ENCODE results near the gene BCAS3.

The BCAS3 gene

DNA sequence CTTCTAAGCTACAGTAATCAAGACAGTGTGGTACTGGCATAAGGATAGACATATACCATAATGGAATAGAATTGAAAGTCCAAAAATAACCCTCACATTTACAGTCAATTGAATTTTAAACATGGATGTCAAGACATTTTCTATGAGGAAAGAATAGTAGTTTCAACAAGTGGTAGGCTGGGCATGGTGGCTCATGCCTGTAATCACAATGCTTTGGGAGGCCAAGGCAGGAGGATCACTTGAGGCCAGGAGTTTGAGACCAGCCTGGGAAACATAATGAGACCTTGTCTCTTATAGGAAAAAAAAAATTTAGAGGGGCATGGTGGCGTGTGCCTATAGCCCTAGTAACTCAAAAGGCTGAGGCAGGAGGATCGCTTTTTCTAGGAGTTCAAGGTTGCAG lies 599.2 kb downstream of the BCAS3 start:
- no peak for DNase-seq

DNA sequence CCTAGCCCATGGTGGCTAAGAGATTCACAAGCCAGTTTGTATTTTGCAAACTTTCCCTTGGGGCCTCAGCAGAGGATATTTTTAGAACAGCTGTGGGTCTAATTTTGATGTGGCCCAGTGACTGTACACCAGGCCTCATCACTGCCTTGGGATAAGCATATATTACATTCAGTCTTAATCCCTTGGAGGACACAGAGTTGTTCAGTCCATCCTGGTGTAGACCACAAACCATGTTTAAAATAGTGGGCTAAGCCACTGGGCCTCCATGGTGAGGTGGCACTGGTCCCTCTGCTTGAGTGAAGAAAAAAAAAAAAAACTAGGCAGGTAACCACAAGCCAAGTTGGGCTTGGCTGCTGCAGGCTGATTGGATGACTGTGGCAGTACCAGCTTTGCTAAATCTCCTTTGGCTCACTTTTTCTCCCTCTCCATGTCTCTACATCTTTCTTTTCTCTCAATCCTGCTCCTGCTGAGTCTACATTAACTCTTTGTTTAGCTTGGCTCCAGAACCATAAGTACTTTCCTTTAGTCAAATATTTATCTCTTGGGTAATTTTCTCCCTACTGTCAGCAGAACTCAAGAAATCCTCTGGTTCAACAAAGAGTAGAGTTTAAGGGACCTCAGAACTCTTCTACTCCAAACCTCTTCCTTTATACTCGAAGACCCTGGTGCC lies 602.0 kb downstream of the BCAS3 start:
- DNase-seq = no peak

DNA sequence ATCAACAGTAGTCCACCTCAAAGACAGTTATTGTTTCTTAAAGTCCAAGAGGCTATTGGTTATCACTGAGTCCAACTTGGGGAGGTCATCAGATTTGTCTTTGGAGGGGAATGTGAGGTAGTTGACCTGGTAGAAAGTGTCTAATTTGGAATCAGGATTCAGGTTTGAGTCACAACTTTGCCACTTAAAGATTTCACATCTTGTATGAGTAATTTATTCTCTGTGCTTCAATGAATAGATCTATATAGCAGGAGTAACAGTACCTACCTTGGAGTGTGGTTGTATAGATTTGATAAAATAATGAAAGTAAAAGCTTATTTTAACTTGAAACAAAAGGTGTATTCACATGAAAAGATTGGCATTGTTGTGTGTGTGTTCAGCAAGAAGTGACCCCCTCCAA lies 602.7 kb downstream of the BCAS3 start:
- no peak for DNase-seq

GRCh38 chr17:61280851-61281250 lies 603.2 kb downstream of the BCAS3 start:
- no peak for DNase-seq

- no peak for DNase-seq
Measured at GRCh38 chr17:61282377-61282776, 604.7 kb downstream of the BCAS3 start.

- DNase-seq = no peak
Measured at GRCh38 chr17:61283043-61283442, 605.4 kb downstream of the BCAS3 start.

- DNase-seq = no peak
Measured at GRCh38 chr17:61284174-61284573, 606.5 kb downstream of the BCAS3 start.

DNA sequence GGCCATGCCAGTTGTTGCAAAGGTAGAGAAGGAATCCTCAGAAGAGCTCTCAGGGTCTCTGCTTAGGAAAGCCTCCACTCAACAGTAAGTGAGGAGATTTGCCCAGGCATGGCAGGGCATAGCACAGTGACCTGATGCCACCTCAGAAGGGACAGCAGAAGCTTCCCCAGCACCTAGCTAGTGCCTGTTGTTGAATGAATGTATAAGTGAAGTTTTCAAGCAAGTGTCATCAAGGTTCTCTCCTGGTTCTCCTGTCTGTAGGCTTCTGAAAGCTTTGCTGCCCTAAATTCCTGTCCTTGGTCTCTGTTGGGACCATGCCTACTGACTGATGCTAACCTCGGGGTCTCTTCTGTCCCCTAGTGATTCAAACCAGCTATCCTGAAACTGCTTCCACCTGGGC lies 607.1 kb downstream of the BCAS3 start:
- no peak for DNase-seq

GRCh38 chr17:61285526-61286320 lies 608.1 kb downstream of the BCAS3 start:
- DNase-seq = no peak

DNA sequence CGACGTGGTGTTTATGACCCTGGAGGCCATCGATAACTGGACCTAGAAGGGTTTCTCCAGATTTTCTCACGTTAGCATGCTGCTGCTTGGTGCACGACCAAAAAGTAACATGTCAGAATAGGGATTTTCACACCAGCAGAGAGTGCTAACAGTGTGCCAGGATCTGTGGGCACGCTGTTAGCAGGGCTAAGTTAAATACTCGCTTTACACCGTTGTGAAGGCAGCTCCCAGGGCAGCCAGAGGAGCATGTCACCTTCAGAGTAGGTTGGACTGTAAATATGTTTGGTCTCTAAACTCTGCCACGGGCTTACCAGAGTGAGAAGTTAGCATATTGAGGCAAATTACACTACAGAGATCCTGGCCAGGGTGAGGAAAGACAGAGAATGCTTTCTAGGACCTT lies 608.8 kb downstream of the BCAS3 start:
- no peak for DNase-seq

GRCh38 chr17:61289408-61290385 lies 612.0 kb downstream of the BCAS3 start:
- no peak for DNase-seq

DNA sequence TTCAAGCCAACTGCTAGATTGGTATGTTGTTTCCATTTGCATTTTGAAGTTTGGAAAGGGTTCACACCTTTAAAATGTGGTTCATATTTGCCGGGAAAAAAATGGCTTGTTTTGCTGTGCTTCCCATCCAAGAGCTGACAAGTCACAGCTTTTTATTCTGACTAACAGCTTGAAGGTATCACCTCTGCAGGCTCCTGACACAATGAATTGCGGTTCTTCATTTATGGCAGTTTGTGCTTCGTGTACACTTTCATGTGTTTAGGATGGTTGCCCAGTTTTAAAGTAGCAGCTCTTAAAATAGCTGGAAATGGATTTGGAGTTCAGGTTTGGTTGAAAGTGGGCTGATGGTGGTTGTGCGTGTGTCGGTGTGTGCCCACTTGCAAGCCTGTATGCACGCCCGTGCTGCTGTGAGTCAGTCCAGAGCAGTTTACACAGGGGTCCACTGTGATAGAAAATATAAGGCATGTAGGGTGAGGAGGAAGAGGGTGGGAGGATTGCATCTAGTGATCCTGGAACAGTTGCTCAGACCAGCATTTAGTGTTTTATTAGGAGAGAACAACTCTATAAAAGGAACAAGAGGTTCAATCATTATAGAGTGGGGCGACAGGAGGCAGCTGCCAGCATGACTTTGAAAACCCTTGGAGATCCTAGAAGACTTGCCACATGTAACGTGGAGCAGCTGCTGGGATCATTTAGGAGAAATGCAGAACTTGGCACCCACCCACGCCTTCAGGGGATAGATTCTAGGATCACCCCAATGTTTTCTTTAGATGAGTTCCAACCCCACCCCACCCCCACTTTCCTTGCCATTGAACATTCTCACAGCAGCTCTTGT lies 614.0 kb downstream of the BCAS3 start:
- DNase-seq = no peak

DNA sequence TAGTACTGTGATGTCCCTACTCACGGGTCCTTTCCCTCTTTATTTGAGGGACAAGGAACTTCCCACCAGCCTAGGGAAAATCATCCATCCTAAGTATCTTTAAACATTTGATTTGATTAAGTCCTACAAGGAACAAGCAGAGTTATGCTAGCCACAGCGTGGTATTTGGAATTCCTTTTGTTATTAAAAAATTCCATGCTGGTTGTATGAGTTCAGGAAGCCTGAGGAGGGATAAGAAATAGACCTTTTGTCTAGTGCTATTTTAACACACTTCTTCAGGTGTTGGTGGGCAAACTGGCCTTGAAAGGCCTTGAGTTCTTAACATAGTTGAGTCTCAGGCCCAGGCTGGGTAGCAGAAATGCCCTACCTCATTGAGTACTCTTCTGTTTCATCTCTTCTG lies 616.6 kb downstream of the BCAS3 start:
- DNase-seq = no peak

DNA sequence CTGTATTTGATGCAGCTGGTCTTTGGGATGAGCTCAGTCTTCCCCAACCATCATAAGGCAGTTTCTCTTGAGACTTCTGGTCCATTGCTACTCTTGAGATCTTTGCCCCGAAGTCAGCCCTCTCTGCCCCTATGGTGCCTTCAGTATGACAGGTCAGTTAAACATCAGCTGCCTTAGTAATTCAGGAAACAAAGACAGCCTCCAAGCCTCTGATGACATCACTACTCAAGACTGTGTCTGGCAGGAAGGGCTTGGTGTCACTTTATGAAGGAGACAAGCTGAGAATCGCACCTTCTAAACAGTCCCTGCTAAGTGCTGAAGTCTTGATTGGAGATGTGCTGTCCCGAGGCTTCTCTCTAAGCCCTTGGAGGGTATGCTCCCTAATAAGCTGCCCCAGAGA lies 617.1 kb downstream of the BCAS3 start:
- no peak for DNase-seq

- no peak for DNase-seq
Measured at GRCh38 chr17:61296058-61296457, 618.4 kb downstream of the BCAS3 start.

DNA sequence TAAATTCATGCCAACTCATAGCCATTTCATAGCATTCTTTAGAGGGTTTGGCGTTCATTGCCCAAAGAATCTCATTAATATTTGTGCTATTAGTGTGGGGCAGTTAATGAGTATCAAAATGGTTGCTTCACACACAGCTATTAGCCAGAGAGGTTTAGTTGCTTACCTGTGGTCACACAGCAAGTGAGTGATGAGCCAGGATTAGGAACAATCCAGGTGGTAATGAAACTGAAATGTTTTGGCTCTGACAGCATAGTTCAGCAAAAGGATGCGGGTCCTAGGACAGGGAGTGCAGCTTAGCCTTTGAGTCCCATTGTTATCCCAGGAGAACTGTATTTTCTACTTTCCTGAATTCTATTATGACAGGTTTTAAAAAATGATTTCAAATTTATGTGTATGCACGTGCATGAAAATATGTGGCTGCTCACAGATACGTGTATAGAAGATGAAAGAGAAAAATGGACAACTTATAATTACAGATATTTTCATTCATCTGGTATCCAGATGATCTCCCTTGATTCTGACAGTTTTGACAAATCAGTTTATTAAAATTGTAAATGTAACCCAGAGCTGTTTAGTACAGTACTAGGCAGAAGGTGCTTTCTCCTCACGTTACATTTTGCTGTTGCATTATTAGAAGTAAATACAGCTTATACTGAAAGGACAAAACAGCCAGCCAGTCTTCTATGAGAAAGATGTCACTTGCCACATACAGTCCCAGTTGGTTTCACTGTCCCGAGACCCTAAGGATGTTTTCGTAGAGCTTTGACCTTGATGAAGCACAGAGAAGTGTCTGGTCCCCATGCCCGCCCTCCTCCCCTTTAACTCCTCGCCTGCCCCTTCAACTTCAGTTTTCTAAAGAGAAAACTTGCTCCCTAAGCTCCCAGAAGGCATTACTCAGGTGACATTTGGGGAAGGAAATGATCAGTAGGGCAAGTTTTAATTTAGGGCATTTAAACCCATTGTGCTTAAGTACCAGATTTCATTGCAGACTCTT lies 622.2 kb downstream of the BCAS3 start:
- DNase-seq = no peak

- no peak for DNase-seq
Measured at GRCh38 chr17:61302953-61303816, 625.5 kb downstream of the BCAS3 start.

GRCh38 chr17:61303817-61304096 lies 626.1 kb downstream of the BCAS3 start:
- no peak for DNase-seq

DNA sequence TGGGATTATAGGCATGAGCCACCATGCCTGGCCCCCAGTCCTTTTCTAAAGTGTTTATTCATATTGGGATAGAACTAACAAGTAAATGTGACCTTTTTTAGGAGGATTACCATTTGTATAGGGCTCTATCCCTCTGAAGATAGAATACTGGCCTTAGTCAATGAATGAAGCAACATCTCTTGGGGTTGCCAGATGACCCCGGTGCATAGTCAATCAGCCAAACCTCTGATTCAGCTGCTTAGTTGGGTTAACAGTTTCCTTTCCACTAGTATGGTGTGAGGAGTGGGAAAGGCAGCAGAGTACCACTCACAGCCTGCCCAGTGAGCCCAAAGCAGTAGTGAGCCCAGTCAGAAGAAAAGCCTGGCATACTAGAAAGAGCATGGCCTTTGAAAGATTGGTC lies 627.4 kb downstream of the BCAS3 start:
- DNase-seq = no peak

DNA sequence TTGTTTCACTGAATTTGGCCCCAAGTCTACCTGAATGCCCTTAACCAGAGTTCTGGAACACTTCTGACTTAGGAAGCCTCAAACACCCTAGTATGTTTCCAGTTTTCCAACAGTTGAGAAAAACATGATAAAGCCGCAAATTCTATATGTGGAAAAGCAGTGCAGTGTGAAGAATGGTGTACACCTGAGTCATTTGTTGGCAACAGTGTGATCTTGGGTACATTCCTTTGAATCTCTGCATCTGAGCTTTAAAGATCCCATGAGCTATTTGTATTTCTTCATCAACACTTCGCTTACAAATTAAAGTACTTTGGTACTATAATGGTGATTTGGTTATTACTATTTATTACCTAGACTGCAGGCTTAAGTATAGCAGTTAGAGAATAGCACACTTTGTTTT lies 628.4 kb downstream of the BCAS3 start:
- DNase-seq = no peak

All from hippocampal formation (tissue), 2 donors.